Endothelial cell of umbilical vein (primary cell): ENCODE measurements around the gene CCBE1. TPM values are rescaled to one million over a fixed set of nuclear protein-coding genes. Genes with fewer than 3 reads are reported as not detected.
"Not testable (repeated sequence)": the region's sequence is repeated elsewhere in the genome, so short reads cannot be mapped to it uniquely, and the experiment has no call there.

ENCODE experiments used
- BruUV-seq: library from RNA; stranded (reverse); fragments of 400-500 nt; replicated peaks from 2 replicates; lab custom pipeline; 2021; lab: Mats Ljungman, UMichigan
- CTCF ChIA-PET: fragments of 300-600, 350-600 bp; sonication (Branson Sonifier 250); formaldehyde crosslinking; loops from one replicate; lab custom pipeline; 2021; ENCODE audit warnings: antibody characterized with exemption, inconsistent platforms; lab: Charles Lee
- POLR2A ChIA-PET: fragments of 300-600, 350-600 bp; sonication (Branson Sonifier 250); formaldehyde crosslinking; loops from one replicate; lab custom pipeline; 2021; ENCODE audit warnings: antibody characterized with exemption, inconsistent platforms; lab: Charles Lee
- DNase-seq: peaks from one replicate; pipeline ENCODE4 v3.0.0-alpha.2; 2011; ENCODE audit warnings: low read depth, low spot score
- FAIRE-seq: peaks from 2 replicates; lab custom pipeline; 2011; peaks lifted over from hg19 to GRCh38; lab: Jason Lieb, UNC
- H2AFZ ChIP-seq: 2 replicates; pipeline ENCODE4 v1.6.0; 2012; ENCODE audit warnings: low read depth, low read length, control low read depth, inconsistent platforms
- H3K27ac ChIP-seq: 2 replicates; pipeline ENCODE4 v1.5.1; 2011; ENCODE audit warnings: low read depth, mild to moderate bottlenecking, control low read depth, low read length, moderate library complexity; ENCODE audit not compliant: insufficient read depth
- H3K27me3 ChIP-seq, 2 experiments: 2 replicates each; pipeline versions ENCODE4 v1.6.0 to v1.6.1; 2011; ENCODE audit warnings: low read length in 2 of 2, mixed read lengths in 1 of 2; ENCODE audit not compliant: control insufficient read depth in 2 of 2, insufficient read depth in 2 of 2
- H3K36me3 ChIP-seq, 2 experiments: 2 replicates in 1 of 2; 3 replicates in 1 of 2; pipeline ENCODE4 v1.5.1; 2011; ENCODE audit warnings: low read length in 2 of 2, mild to moderate bottlenecking in 1 of 2, moderate library complexity in 1 of 2; ENCODE audit not compliant: control insufficient read depth in 2 of 2, insufficient read depth in 2 of 2; ENCODE audit errors: extremely low read depth in 1 of 2
- H3K4me1 ChIP-seq: 3 replicates; pipeline ENCODE4 v1.5.1; 2011; ENCODE audit warnings: mild to moderate bottlenecking, low read length; ENCODE audit not compliant: control insufficient read depth, insufficient read depth; ENCODE audit errors: extremely low read depth
- H3K4me2 ChIP-seq: 2 replicates; pipeline ENCODE4 v1.6.1; 2011; ENCODE audit warnings: low read length, control low read depth, mixed read lengths; ENCODE audit not compliant: insufficient read depth
- H3K4me3 ChIP-seq, 3 experiments: fragments of 200-600 bp in 1 of 3; sonication (generic), shearing (Covaris generic) in 1 of 3; replicated peaks in 1 of 3; 2 replicates each; pipeline ENCODE4 v1.5.1; 2011 to 2016; ENCODE audit warnings: control low read depth in 3 of 3, low read length in 3 of 3, mild to moderate bottlenecking in 2 of 3, inconsistent platforms in 1 of 3, low read depth in 1 of 3, moderate library complexity in 1 of 3; ENCODE audit not compliant: insufficient read depth in 1 of 3
- H3K79me2 ChIP-seq: 2 replicates; pipeline ENCODE4 v1.6.0; 2012; ENCODE audit warnings: low read length, inconsistent platforms; ENCODE audit not compliant: control insufficient read depth, insufficient read depth
- H3K9ac ChIP-seq: replicated peaks from 2 replicates; pipeline ENCODE3; 2011; ENCODE audit warnings: low read length, control low read depth; ENCODE audit not compliant: insufficient read depth; ENCODE audit errors: extremely low read depth
- H3K9me1 ChIP-seq: replicated peaks from 3 replicates; pipeline ENCODE4 v1.6.0; 2011; ENCODE audit warnings: mild to moderate bottlenecking, low read length; ENCODE audit not compliant: control insufficient read depth, insufficient read depth; ENCODE audit errors: extremely low read depth
- H3K9me3 ChIP-seq: replicated peaks from 2 replicates; pipeline ENCODE4 v1.5.1; 2012; ENCODE audit warnings: low read length, inconsistent platforms; ENCODE audit not compliant: control insufficient read depth, insufficient read depth
- H4K20me1 ChIP-seq: replicated peaks from 2 replicates; pipeline ENCODE3; 2011; ENCODE audit warnings: mild to moderate bottlenecking, low read length; ENCODE audit not compliant: control insufficient read depth, insufficient read depth; ENCODE audit errors: extremely low read depth
- EZH2 ChIP-seq: IDR thresholded peaks from 2 replicates; pipeline ENCODE4 v1.6.1; 2012; ENCODE audit warnings: borderline replicate concordance, low read depth, mild to moderate bottlenecking, moderate library complexity, low read length, inconsistent platforms; ENCODE audit not compliant: severe bottlenecking
- FOS ChIP-seq: IDR thresholded peaks from 2 replicates; pipeline ENCODE4 v1.6.1; 2011; ENCODE audit warnings: mild to moderate bottlenecking, low read length, moderate library complexity, borderline replicate concordance; ENCODE audit not compliant: insufficient read depth
- GATA2 ChIP-seq: IDR thresholded peaks from 2 replicates; pipeline ENCODE4 v1.7.0; 2011; ENCODE audit warnings: low read depth, mild to moderate bottlenecking, moderate library complexity, mixed read lengths, low read length; ENCODE audit not compliant: insufficient read length, insufficient read depth
- JUN ChIP-seq: IDR thresholded peaks from 2 replicates; pipeline ENCODE4 v1.6.1; 2011; ENCODE audit warnings: borderline replicate concordance, low read depth; ENCODE audit not compliant: insufficient read length, insufficient read depth
- MYC ChIP-seq: IDR thresholded peaks from one replicate; pipeline ENCODE4 v1.6.1; 2011; ENCODE audit warnings: mild to moderate bottlenecking, low read depth, low read length
- POLR2A ChIP-seq: IDR thresholded peaks from 2 replicates; pipeline ENCODE4 v1.6.1; 2012; ENCODE audit warnings: low read depth, mild to moderate bottlenecking, control low read depth, low read length
- POLR2AphosphoS5 ChIP-seq: IDR thresholded peaks from 2 replicates; pipeline ENCODE4 v1.6.1; 2012; ENCODE audit warnings: low read depth, mild to moderate bottlenecking, control low read depth, low read length, moderate library complexity; ENCODE audit not compliant: insufficient read depth
- dilution Hi-C: fragments of 300-500 bp; cut with MboI; formaldehyde crosslinking; loops from one replicate; pipeline ENCODE4 v1.15.0; 2019; ENCODE audit warnings: low sequenced_read_pairs; ENCODE audit not compliant: extremely low pct_ligation_motif_present
- intact Hi-C: fragments of 100-400 bp; cut with micrococcal nuclease; formaldehyde crosslinking; loops from one replicate; pipeline ENCODE4 v1.10.0; 2022
- polyA plus RNA-seq, 4 experiments: library from polyadenylated mRNA; depleted of rRNA in 3 of 4; stranded (reverse) in 3 of 4; unstranded in 1 of 4; fragments of >200 nt; gene quantifications; 2 replicates each; pipeline versions ENCODE4 v1.2.1 to v1.2.3, GENCODE V29; 2011 to 2012; ENCODE audit warnings: missing spikeins in 1 of 4
- total RNA-seq: library from RNA; stranded (reverse); gene quantifications from 2 replicates; pipeline ENCODE4 v1.2.3, GENCODE V29; 2021
- TF ChIP-seq, protein P1 (sequence below): IDR thresholded peaks from 2 replicates; pipeline ENCODE4 v1.6.1; 2011; ENCODE audit not compliant: insufficient read depth, insufficient read length
- TF ChIP-seq, protein P2 (sequence below), 2 donors: IDR thresholded peaks; 1 replicate in 1 of 2; 2 replicates in 1 of 2; pipeline ENCODE4 v1.5.1; 2011; ENCODE audit warnings: low read length in 2 of 2, mild to moderate bottlenecking in 2 of 2, moderate library complexity in 2 of 2, control low read depth in 1 of 2, inconsistent platforms in 1 of 2, low read depth in 1 of 2; ENCODE audit not compliant: insufficient read depth in 1 of 2; ENCODE audit errors: extremely low read depth in 1 of 2

CCBE1 gene
- total and polyA plus RNA-seq, 2 donors (not counting 3 experiments of a cell fraction or from before 2014, with no cell fraction given), result 0.04 TPM; not detected in 1

DNA sequence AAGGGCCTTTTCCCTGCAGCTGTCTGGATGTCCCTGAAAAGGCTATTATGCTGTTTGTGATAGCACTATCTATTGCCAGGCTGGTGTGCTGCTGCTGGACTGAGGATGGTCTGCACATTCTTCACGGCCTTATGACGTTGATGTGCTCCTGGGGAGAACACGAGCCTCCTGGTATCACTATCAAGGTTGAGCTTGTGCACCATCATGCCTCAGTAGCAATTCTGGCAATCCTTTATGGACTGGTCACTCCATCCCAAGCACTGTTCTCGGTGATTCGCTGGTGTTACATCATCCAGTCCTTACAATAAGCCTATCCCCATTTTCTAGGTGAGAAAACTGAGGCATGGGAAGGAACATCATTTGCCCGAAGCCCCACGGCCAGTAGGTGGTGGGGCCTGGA is 18.2 kb upstream of the CCBE1 start:
- Histone ChIP-seq H3K27ac (no peak overlapping the region), H4K20me1 (no peaks in the 10 kb centered on the region), H3K79me2 (no peaks in the 10 kb centered on the region), H3K36me3 (no peaks in the 10 kb centered on the region), H3K9ac (no peak overlapping the region), H3K4me3 (no peak overlapping the region), H3K4me2 (no peak overlapping the region), H3K9me1 (no peaks in the 10 kb centered on the region), H2AFZ (no peak overlapping the region), H3K4me1 (no peaks in the 10 kb centered on the region), H3K27me3 (no peaks in the 10 kb centered on the region), H3K9me3 (no peaks in the 10 kb centered on the region)
- no TSS peak for BruUV-seq
- dilution Hi-C loops, result no loop called here
- intact Hi-C loops, result no loop called here
- ChIA-PET POLR2A (no interaction called here), CTCF (interaction anchor here (1.2 to 11.3 kb wide), 7 partner anchors 9 to 108 kb away, joined by 3 to 129 read pairs (median 4); partner anchors contain the start of gene CCBE1)
- FAIRE-seq (no peak), DNase-seq (no peak)
- TF ChIP-seq GATA2 (no peak), POLR2AphosphoS5 (no peak), MYC (no peak), JUN (no peak), POLR2A (no peak), EZH2 (no peak), FOS (no peak)
- TF ChIP-seq, protein P1, sequence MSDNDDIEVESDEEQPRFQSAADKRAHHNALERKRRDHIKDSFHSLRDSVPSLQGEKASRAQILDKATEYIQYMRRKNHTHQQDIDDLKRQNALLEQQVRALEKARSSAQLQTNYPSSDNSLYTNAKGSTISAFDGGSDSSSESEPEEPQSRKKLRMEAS, result no peak
- TF ChIP-seq, protein P2, sequence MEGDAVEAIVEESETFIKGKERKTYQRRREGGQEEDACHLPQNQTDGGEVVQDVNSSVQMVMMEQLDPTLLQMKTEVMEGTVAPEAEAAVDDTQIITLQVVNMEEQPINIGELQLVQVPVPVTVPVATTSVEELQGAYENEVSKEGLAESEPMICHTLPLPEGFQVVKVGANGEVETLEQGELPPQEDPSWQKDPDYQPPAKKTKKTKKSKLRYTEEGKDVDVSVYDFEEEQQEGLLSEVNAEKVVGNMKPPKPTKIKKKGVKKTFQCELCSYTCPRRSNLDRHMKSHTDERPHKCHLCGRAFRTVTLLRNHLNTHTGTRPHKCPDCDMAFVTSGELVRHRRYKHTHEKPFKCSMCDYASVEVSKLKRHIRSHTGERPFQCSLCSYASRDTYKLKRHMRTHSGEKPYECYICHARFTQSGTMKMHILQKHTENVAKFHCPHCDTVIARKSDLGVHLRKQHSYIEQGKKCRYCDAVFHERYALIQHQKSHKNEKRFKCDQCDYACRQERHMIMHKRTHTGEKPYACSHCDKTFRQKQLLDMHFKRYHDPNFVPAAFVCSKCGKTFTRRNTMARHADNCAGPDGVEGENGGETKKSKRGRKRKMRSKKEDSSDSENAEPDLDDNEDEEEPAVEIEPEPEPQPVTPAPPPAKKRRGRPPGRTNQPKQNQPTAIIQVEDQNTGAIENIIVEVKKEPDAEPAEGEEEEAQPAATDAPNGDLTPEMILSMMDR (IDR thresholded peaks at IDR 0.05; ENCODE audit: extremely low read depth in 1 of 2, insufficient read depth in 1 of 2, low read depth in 1 of 2, low read length in 2 of 2), result no peak

DNA sequence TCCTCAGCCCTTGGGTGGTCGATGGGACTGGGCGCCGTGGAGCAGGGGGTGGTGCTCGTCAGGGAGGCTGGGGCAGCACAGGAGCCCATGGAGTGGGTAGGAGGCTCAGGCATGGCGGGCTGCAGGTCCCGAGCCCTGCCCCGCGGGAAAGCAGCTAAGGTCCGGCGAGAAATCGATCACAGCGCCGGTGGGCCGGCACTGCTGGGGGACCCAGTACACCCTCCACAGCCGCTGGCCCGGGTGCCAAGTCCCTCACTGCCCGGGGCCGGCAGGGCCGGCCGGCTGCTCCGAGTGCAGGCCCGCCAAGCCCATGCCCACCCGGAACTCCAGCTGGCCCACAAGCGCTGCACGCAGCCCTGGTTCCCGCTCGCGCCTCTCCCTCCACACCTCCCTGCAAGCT is 16.9 kb upstream of the CCBE1 start:
- H4K20me1 ChIP-seq, FAIRE-seq, H2AFZ ChIP-seq, H3K4me3 ChIP-seq, H3K27me3 ChIP-seq, H3K9ac ChIP-seq, intact Hi-C loops, DNase-seq, H3K9me3 ChIP-seq, H3K79me2 ChIP-seq, H3K4me1 ChIP-seq, dilution Hi-C loops, BruUV-seq, H3K4me2 ChIP-seq, H3K27ac ChIP-seq, POLR2A ChIA-PET, H3K36me3 ChIP-seq, H3K9me1 ChIP-seq: not testable (repeated sequence)
- CTCF ChIA-PET, result interaction anchor here (2.2 to 11.3 kb wide), 3 partner anchors 17 to 109 kb away, joined by 5 to 129 read pairs (median 16); partner anchors contain the start of gene CCBE1
